Mucosa of rectum (tissue), 2 donors: ENCODE results near the gene TSPAN14.

Experiments used
- H3K27ac ChIP-seq, 2 donors: one replicate each; pipeline ENCODE4 v1.7.0; 2013; ENCODE audit warnings: inconsistent platforms in 2 of 2, low read depth in 2 of 2, low read length in 2 of 2
- H3K27me3 ChIP-seq, 2 donors: one replicate each; pipeline ENCODE4 v1.7.0; 2013; ENCODE audit warnings: low read length in 2 of 2; ENCODE audit not compliant: control insufficient read depth in 2 of 2, insufficient read depth in 2 of 2
- H3K36me3 ChIP-seq, 2 donors: one replicate each; pipeline ENCODE4 v1.7.0; 2013; ENCODE audit warnings: low read length in 2 of 2; ENCODE audit not compliant: control insufficient read depth in 2 of 2, insufficient read depth in 2 of 2
- H3K4me1 ChIP-seq, 2 donors: one replicate each; pipeline ENCODE4 v1.7.0; 2013; ENCODE audit warnings: low read length in 2 of 2, mild to moderate bottlenecking in 1 of 2; ENCODE audit not compliant: control insufficient read depth in 2 of 2, insufficient read depth in 2 of 2
- H3K4me3 ChIP-seq, 2 donors: one replicate each; pipeline ENCODE4 v1.7.0; 2013; ENCODE audit warnings: low read length in 2 of 2
- H3K9ac ChIP-seq, 2 donors: one replicate each; pipeline ENCODE4 v1.7.0; 2013; ENCODE audit warnings: low read length in 2 of 2, low read depth in 1 of 2, mild to moderate bottlenecking in 1 of 2
- H3K9me3 ChIP-seq, 2 donors: one replicate each; pipeline ENCODE4 v1.7.0; 2013; ENCODE audit warnings: low read length in 2 of 2; ENCODE audit not compliant: control insufficient read depth in 2 of 2
- donor health status: healthy.
- donor health status: Normal muscosa, but diverticular disease.

The TSPAN14 gene

GRCh38 chr10:80504158-80504811 is 50.2 kb downstream of the TSPAN14 start:
- H3K4me3 ChIP-seq = peak overlapping the region in 1 of 2 donors; percentile 43
- no peaks in the 10 kb centered on the region for H3K9me3 ChIP-seq
- peaks cover 16 to 27% of the 10 kb centered on the region in 2 donors for H3K36me3 ChIP-seq
- peak overlapping the region; percentile 63 to 82 for H3K27ac ChIP-seq
- peak overlapping the region; percentile 26 for H3K9ac ChIP-seq
- H3K4me1 ChIP-seq = peaks cover 43 to 44% of the 10 kb centered on the region in 2 donors
- no peaks in the 10 kb centered on the region for H3K27me3 ChIP-seq

GRCh38 chr10:80504897-80505465 is 50.9 kb downstream of the TSPAN14 start:
- H3K4me1 ChIP-seq = peaks cover 37 to 38% of the 10 kb centered on the region in 2 donors
- H3K9me3 ChIP-seq = no peaks in the 10 kb centered on the region
- peak overlapping the region in 1 of 2 donors; percentile 43 for H3K4me3 ChIP-seq
- H3K27ac ChIP-seq = peak overlapping the region; percentile 63 to 82
- H3K9ac ChIP-seq = peak overlapping the region; percentile 26
- H3K27me3 ChIP-seq = no peaks in the 10 kb centered on the region
- H3K36me3 ChIP-seq = peaks cover 22 to 28% of the 10 kb centered on the region in 2 donors

GRCh38 chr10:80506189-80506575 is 52.1 kb downstream of the TSPAN14 start:
- H3K36me3 ChIP-seq = peaks cover 26 to 31% of the 10 kb centered on the region in 2 donors
- peaks cover 37 to 38% of the 10 kb centered on the region in 2 donors for H3K4me1 ChIP-seq
- no peak overlapping the region for H3K4me3 ChIP-seq
- no peak overlapping the region for H3K27ac ChIP-seq
- no peaks in the 10 kb centered on the region for H3K27me3 ChIP-seq
- H3K9me3 ChIP-seq = no peaks in the 10 kb centered on the region
- no peak overlapping the region for H3K9ac ChIP-seq

- Histone ChIP-seq H3K36me3 (peaks cover 32 to 37% of the 10 kb centered on the region in 2 donors), H3K27ac (no peak overlapping the region)
Measured at GRCh38 chr10:80506836-80507487, 52.9 kb downstream of the TSPAN14 start.

GRCh38 chr10:80509108-80509402 is 54.9 kb downstream of the TSPAN14 start:
- no peak overlapping the region for H3K9ac ChIP-seq
- peaks cover 50 to 57% of the 10 kb centered on the region in 2 donors for H3K36me3 ChIP-seq
- peaks cover 19% of the 10 kb centered on the region in 2 donors for H3K4me1 ChIP-seq
- no peaks in the 10 kb centered on the region for H3K9me3 ChIP-seq
- no peak overlapping the region for H3K4me3 ChIP-seq
- no peaks in the 10 kb centered on the region for H3K27me3 ChIP-seq
- H3K27ac ChIP-seq = peak overlapping the region; percentile 6 to 32

More at GRCh38 chr10:80506836-80507487, 52.9 kb downstream of the TSPAN14 start:
- Histone ChIP-seq H3K9me3 (no peaks in the 10 kb centered on the region), H3K4me1 (peaks cover 33 to 36% of the 10 kb centered on the region in 2 donors), H3K9ac (no peak overlapping the region), H3K27me3 (no peaks in the 10 kb centered on the region), H3K4me3 (no peak overlapping the region)

- no peaks in the 10 kb centered on the region for H3K9me3 ChIP-seq
- H3K36me3 ChIP-seq = peaks cover 55 to 63% of the 10 kb centered on the region in 2 donors
- H3K4me1 ChIP-seq = peaks cover 13 to 14% of the 10 kb centered on the region in 2 donors
- no peak overlapping the region for H3K9ac ChIP-seq
- peak overlapping the region; percentile 6 to 32 for H3K27ac ChIP-seq
- H3K4me3 ChIP-seq = no peak overlapping the region
- H3K27me3 ChIP-seq = no peaks in the 10 kb centered on the region
Measured at GRCh38 chr10:80509403-80510161, 55.5 kb downstream of the TSPAN14 start.

GRCh38 chr10:80512031-80512526 is 58.0 kb downstream of the TSPAN14 start:
- Histone ChIP-seq H3K9ac (no peak overlapping the region), H3K27ac (no peak overlapping the region), H3K36me3 (peaks cover 74 to 77% of the 10 kb centered on the region in 2 donors), H3K4me1 (no peaks in the 10 kb centered on the region), H3K4me3 (no peak overlapping the region), H3K9me3 (no peaks in the 10 kb centered on the region), H3K27me3 (no peaks in the 10 kb centered on the region)

- no peak overlapping the region for H3K27ac ChIP-seq
- H3K27me3 ChIP-seq = no peaks in the 10 kb centered on the region
- H3K36me3 ChIP-seq = peaks cover 78 to 82% of the 10 kb centered on the region in 2 donors
- H3K9ac ChIP-seq = no peak overlapping the region
- H3K9me3 ChIP-seq = no peaks in the 10 kb centered on the region
- H3K4me1 ChIP-seq = no peaks in the 10 kb centered on the region
- H3K4me3 ChIP-seq = no peak overlapping the region
Measured at GRCh38 chr10:80513106-80513505, 59.0 kb downstream of the TSPAN14 start.

GRCh38 chr10:80515511-80515910 is 61.4 kb downstream of the TSPAN14 start:
- Histone ChIP-seq H3K9ac (no peak overlapping the region), H3K27ac (no peak overlapping the region), H3K27me3 (no peaks in the 10 kb centered on the region), H3K36me3 (peaks cover 70 to 88% of the 10 kb centered on the region in 2 donors), H3K4me1 (no peaks in the 10 kb centered on the region), H3K9me3 (no peaks in the 10 kb centered on the region), H3K4me3 (no peak overlapping the region)
